NCI-H69 (cell line): ENCODE measurements around the gene SALL1.

Source experiments
- DNase-seq: peaks from one replicate; lab custom pipeline; 2025; lab: John Stamatoyannopoulos, UW

Gene SALL1

GRCh38 chr16:51156807-51157200, 5.7 kb upstream of the SALL1 start:
- no peak for DNase-seq

GRCh38 chr16:51155820-51156806, 5.0 kb upstream of the SALL1 start:
- no peak for DNase-seq

- no peak for DNase-seq
Observed at GRCh38 chr16:51155199-51155607, 4.1 kb upstream of the SALL1 start.

- DNase-seq: no peak
Observed at GRCh38 chr16:51154271-51155171, 3.5 kb upstream of the SALL1 start.

GRCh38 chr16:51153577-51154031, 2.5 kb upstream of the SALL1 start:
- no peak for DNase-seq

- DNase-seq: no peak
Observed at GRCh38 chr16:51152691-51153576, 1.9 kb upstream of the SALL1 start.

GRCh38 chr16:51151961-51152663, 1.0 kb upstream of the SALL1 start:
- DNase-seq: no peak

- DNase-seq: peak; percentile 47
Observed at GRCh38 chr16:51151435-51151960, 428 bp upstream of the SALL1 start.

GRCh38 chr16:51150165-51150887, 744 bp downstream of the SALL1 start:
- no peak for DNase-seq

- DNase-seq: no peak
Observed at GRCh38 chr16:51149721-51150164, 1.3 kb downstream of the SALL1 start.

GRCh38 chr16:51149251-51149661, 1.8 kb downstream of the SALL1 start:
- no peak for DNase-seq

- DNase-seq: no peak
Observed at GRCh38 chr16:51148678-51149228, 2.3 kb downstream of the SALL1 start.

GRCh38 chr16:51147776-51148677, 3.0 kb downstream of the SALL1 start:
- no peak for DNase-seq

GRCh38 chr16:51146256-51146924, 4.7 kb downstream of the SALL1 start:
- DNase-seq: no peak

- DNase-seq: no peak
Observed at GRCh38 chr16:51144203-51144602, 6.9 kb downstream of the SALL1 start.

GRCh38 chr16:51143196-51143977, 7.7 kb downstream of the SALL1 start:
- DNase-seq: no peak

GRCh38 chr16:51141541-51141940, 9.5 kb downstream of the SALL1 start:
- no peak for DNase-seq
